Esophagus muscularis mucosa (tissue), 3 donors: ENCODE measurements around the gene RBM19.

Source experiments
- POLR2A ChIP-seq: fragments of 450-650 bp; IDR thresholded peaks from one replicate; pipeline ENCODE4 v1.6.1; 2017; ENCODE audit warnings: antibody characterized with exemption, moderate library complexity, mild to moderate bottlenecking, low read depth
- POLR2AphosphoS5 ChIP-seq, 2 donors: sonication (generic); formaldehyde crosslinking; IDR thresholded peaks; one replicate each; pipeline ENCODE4 v1.6.1; 2017; ENCODE audit warnings: antibody characterized with exemption in 2 of 2
- TF ChIP-seq, protein P1 (sequence below), 3 experiments: fragments of 200-600 bp in 2 of 3; fragments of 450-650 bp in 1 of 3; sonication (generic) in 2 of 3; IDR thresholded peaks; one replicate each; pipeline ENCODE4 v1.5.1; 2017 to 2019; ENCODE audit warnings: antibody characterized with exemption in 3 of 3, mild to moderate bottlenecking in 2 of 3, moderate library complexity in 1 of 3

DNA sequence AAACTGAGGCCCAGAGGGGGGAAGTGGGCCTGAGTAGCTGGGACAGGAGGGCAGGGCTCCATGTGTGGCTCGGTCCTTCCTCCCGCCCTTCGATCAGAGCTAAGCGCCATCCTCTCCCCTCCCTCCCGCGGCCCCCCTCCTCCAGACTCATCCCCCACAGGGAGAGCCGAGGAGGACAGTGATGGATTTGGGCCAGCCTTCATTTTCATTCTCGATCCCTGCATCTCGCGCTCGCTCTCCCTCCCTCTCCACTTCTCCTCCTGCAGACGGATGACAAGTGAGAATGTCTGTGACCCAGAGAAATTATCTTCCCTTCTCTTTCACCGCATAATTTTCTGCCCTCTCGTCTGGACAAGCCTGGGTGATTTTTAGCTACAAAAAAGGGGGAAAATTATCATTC, 183.3 kb downstream of the RBM19 start:
- TF ChIP-seq POLR2AphosphoS5 (IDR thresholded peaks at IDR 0.05) (no peak), POLR2A (no peak)
- TF ChIP-seq, protein P1, sequence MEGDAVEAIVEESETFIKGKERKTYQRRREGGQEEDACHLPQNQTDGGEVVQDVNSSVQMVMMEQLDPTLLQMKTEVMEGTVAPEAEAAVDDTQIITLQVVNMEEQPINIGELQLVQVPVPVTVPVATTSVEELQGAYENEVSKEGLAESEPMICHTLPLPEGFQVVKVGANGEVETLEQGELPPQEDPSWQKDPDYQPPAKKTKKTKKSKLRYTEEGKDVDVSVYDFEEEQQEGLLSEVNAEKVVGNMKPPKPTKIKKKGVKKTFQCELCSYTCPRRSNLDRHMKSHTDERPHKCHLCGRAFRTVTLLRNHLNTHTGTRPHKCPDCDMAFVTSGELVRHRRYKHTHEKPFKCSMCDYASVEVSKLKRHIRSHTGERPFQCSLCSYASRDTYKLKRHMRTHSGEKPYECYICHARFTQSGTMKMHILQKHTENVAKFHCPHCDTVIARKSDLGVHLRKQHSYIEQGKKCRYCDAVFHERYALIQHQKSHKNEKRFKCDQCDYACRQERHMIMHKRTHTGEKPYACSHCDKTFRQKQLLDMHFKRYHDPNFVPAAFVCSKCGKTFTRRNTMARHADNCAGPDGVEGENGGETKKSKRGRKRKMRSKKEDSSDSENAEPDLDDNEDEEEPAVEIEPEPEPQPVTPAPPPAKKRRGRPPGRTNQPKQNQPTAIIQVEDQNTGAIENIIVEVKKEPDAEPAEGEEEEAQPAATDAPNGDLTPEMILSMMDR (IDR thresholded peaks at IDR 0.05) = no peak
